Upper lobe of left lung (tissue), 4 donors: ENCODE results near the gene C12orf76.
"Not testable (repeated sequence)": the region's sequence is repeated elsewhere in the genome, so short reads cannot be mapped to it uniquely, and the experiment has no call there.

Experiments
- CTCF ChIP-seq, 6 experiments: fragments of 450-650 bp in 4 of 6; fragments of 200-600 bp in 2 of 6; sonication (generic) in 2 of 6; IDR thresholded peaks; one replicate each; pipeline ENCODE4 v1.5.1; 2016 to 2019; ENCODE audit warnings: antibody characterized with exemption in 6 of 6
- POLR2A ChIP-seq, 4 donors: fragments of 450-650 bp; IDR thresholded peaks; one replicate each; pipeline ENCODE4 v1.5.1; 2016 to 2017; ENCODE audit warnings: antibody characterized with exemption in 4 of 4, mild to moderate bottlenecking in 2 of 4
- POLR2AphosphoS5 ChIP-seq, 2 donors: sonication (generic); formaldehyde crosslinking; IDR thresholded peaks; one replicate each; pipeline ENCODE4 v1.5.1; 2017; ENCODE audit warnings: antibody characterized with exemption in 2 of 2

- TF ChIP-seq POLR2A, CTCF, POLR2AphosphoS5 (IDR thresholded peaks at IDR 0.05): not testable (repeated sequence)
Observed at GRCh38 chr12:110055375-110056352, 7.3 kb upstream of the C12orf76 start.
